Immature natural killer cell (primary cell): ENCODE results near the gene COPG1. TPM values are rescaled to one million over a fixed set of nuclear protein-coding genes. Genes with fewer than 3 reads are reported as not detected.

ENCODE experiments used
- DNase-seq, 3 donors: peaks; one replicate each; pipeline ENCODE4 v3.0.0; 2022; ENCODE audit warnings: mixed read lengths in 1 of 3
- H3K27ac Mint-ChIP-seq, 6 donors: one replicate each; pipeline ENCODE4 v1.8.0; 2020; ENCODE audit warnings: mixed read lengths in 6 of 6, mild to moderate bottlenecking in 5 of 6, inconsistent platforms in 4 of 6, moderate library complexity in 3 of 6
- H3K27me3 Mint-ChIP-seq, 3 donors: one replicate each; pipeline ENCODE4 v1.8.0; 2020 to 2021; ENCODE audit warnings: low read depth in 3 of 3, mild to moderate bottlenecking in 3 of 3, mixed read lengths in 3 of 3, moderate library complexity in 3 of 3, inconsistent platforms in 1 of 3
- H3K36me3 Mint-ChIP-seq, 3 donors: one replicate each; pipeline ENCODE4 v1.8.0; 2020; ENCODE audit warnings: mixed read lengths in 3 of 3, inconsistent platforms in 2 of 3, mild to moderate bottlenecking in 2 of 3
- H3K4me1 Mint-ChIP-seq, 2 donors: one replicate each; pipeline ENCODE4 v1.8.0; 2020; ENCODE audit warnings: inconsistent platforms in 2 of 2, mild to moderate bottlenecking in 2 of 2, mixed read lengths in 2 of 2, moderate library complexity in 1 of 2
- H3K4me3 Mint-ChIP-seq, 5 donors: one replicate each; pipeline ENCODE4 v1.8.0; 2020; ENCODE audit warnings: mild to moderate bottlenecking in 5 of 5, mixed read lengths in 5 of 5, inconsistent platforms in 3 of 5, moderate library complexity in 3 of 5
- H3K9me3 Mint-ChIP-seq, 6 donors: one replicate each; pipeline ENCODE4 v1.8.0; 2020; ENCODE audit warnings: mild to moderate bottlenecking in 6 of 6, mixed read lengths in 6 of 6, inconsistent platforms in 4 of 6, moderate library complexity in 3 of 6
- polyA plus RNA-seq, 3 donors: library from polyadenylated mRNA; unstranded; fragments of 300-500 nt; fragmentation: Illumina TruSeq; gene quantifications; one replicate each; pipeline ENCODE4 v1.2.3, GENCODE V29; 2021

Gene COPG1
- polyA plus RNA-seq, 3 donors from 2014 or later, result 35.2 to 139 (median 64.6) TPM

DNA sequence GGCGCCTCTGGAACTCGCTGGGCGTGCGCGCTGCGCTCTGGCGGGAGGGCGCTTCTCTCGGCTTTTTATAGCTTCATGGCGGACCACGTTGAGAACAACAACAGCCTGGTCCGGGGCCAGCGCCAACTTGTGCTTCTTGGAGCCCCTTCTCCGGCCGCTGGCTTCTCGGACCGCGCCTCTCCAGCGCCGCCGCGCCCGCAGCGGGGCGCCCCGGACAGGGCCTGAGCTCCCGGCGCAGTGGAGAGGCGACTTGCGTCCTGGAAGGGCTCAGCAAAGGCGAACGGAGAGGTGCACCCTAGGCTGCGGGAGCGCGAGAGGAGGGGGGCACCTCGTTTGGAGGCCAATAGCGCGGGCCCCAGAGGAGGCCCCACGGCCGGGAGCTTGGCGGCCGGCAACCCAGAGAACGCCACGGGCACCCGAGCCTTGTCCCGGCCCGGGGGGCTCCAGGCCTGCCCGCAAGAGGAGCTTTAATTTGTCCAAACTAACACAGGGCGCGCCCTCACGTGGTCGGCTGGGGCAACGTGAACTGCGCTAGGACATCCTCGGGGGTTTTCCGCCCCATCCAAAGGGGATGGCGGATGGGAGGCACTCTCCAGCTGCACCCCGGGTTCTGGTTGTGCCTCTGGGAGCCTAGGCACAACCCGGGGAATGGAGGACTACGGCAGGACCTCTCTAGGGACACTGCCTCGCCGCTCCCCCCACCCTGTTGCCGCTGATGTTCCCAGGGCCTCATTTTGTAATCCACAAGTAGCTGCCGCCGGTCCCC is 67.0 kb downstream of the COPG1 start:
- Mint-ChIP-seq H3K27ac (peak overlapping the region in 3 of 6 donors; percentile 21 to 71 (median 66)), H3K4me1 (peaks cover 30 to 34% of the 10 kb centered on the region in 2 donors), H3K27me3 (peaks cover 2 to 10% (median 3%) of the 10 kb centered on the region in 3 donors), H3K36me3 (no peaks in the 10 kb centered on the region), H3K9me3 (no peaks in the 10 kb centered on the region), H3K4me3 (peak overlapping the region; percentile 78 to 92 (median 80))
- peak; percentile 63 to 79 (median 66) for DNase-seq

- Mint-ChIP-seq H3K36me3 (no peaks in the 10 kb centered on the region), H3K9me3 (no peaks in the 10 kb centered on the region), H3K4me1 (peaks cover 24 to 26% of the 10 kb centered on the region in 2 donors), H3K27me3 (peaks cover 2 to 10% (median 3%) of the 10 kb centered on the region in 3 donors), H3K4me3 (peak overlapping the region; percentile 26 to 79 (median 57)), H3K27ac (peak overlapping the region in 1 of 6 donors; percentile 27)
- DNase-seq, result no peak
These were observed 67.8 kb downstream of the COPG1 start for GRCh38 chr3:129317014-129317771.

GRCh38 chr3:129317848-129318247 is 68.4 kb downstream of the COPG1 start:
- H3K27ac Mint-ChIP-seq, result peak overlapping the region in 1 of 6 donors; percentile 27
- no peaks in the 10 kb centered on the region for H3K36me3 Mint-ChIP-seq
- peaks cover 17 to 20% of the 10 kb centered on the region in 2 donors for H3K4me1 Mint-ChIP-seq
- peaks cover 2 to 9% (median 3%) of the 10 kb centered on the region in 3 donors for H3K27me3 Mint-ChIP-seq
- H3K9me3 Mint-ChIP-seq, result no peaks in the 10 kb centered on the region
- no peak for DNase-seq
- peak overlapping the region in 1 of 5 donors; percentile 49 for H3K4me3 Mint-ChIP-seq

GRCh38 chr3:129318921-129319320 is 69.5 kb downstream of the COPG1 start:
- H3K27me3 Mint-ChIP-seq, result peaks cover 2 to 5% (median 3%) of the 10 kb centered on the region in 3 donors
- no peak overlapping the region for H3K27ac Mint-ChIP-seq
- H3K4me1 Mint-ChIP-seq, result peaks cover 8 to 10% of the 10 kb centered on the region in 2 donors
- H3K4me3 Mint-ChIP-seq, result no peak overlapping the region
- no peaks in the 10 kb centered on the region for H3K36me3 Mint-ChIP-seq
- no peaks in the 10 kb centered on the region for H3K9me3 Mint-ChIP-seq
- DNase-seq, result no peak

- Mint-ChIP-seq H3K27me3 (peaks cover 2 to 3% (median 3%) of the 10 kb centered on the region in 3 donors), H3K4me1 (peaks cover 0 to 5% of the 10 kb centered on the region in 2 donors), H3K27ac (no peak overlapping the region), H3K36me3 (no peaks in the 10 kb centered on the region), H3K9me3 (no peaks in the 10 kb centered on the region), H3K4me3 (no peak overlapping the region)
- DNase-seq, result no peak
These were observed 70.9 kb downstream of the COPG1 start for GRCh38 chr3:129320261-129320660.

DNA sequence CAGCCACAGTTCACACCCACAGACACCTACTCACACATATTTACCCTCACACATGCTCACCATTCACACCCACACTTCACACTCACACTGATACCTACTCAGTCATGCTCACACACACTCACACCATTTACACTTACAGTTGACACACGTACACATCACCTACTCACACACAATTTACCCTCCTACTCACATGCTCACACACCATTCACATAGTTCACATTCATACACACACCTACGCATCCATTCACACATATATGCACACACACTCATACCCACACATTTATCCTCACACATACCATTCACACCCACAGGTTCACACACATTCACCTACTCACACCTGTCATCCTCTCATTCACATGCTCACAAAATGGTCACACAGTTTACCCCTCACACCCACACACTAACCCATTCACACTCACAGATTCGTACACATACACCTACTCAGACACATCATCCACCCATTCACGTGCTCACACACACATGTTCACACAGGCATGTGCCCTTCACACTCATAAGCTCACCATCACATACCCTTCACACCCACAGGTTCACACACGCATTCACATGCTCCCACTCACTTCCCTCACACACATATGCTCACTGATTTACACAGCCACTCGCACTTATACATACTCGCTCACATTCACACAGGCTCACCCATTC is 71.5 kb downstream of the COPG1 start:
- Mint-ChIP-seq H3K27me3 (peaks cover 2% of the 10 kb centered on the region in 3 donors), H3K36me3 (no peaks in the 10 kb centered on the region), H3K27ac (no peak overlapping the region), H3K9me3 (no peaks in the 10 kb centered on the region), H3K4me1 (peaks cover 0 to 5% of the 10 kb centered on the region in 2 donors), H3K4me3 (no peak overlapping the region)
- no peak for DNase-seq

DNA sequence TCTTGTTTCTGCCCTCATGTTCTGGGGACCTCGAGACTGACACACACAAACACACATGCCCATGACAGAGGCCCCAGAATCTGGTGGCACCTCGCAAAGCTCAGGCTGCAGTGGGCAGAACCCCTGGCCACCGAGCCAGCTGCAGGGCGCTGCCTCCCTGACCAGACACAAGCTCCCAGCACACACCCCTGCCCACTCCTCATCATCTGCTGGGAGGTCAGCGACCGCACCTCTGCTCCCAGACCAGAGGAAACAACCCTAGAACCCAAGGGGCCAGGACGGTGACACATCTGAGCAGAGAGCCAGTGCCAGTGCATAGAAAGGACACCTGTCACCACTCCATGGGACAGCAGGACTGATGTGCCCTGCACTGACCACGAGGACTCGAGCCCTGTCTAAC is 72.5 kb downstream of the COPG1 start:
- DNase-seq, result no peak
- Mint-ChIP-seq H3K4me1 (peaks cover 0 to 3% of the 10 kb centered on the region in 2 donors), H3K36me3 (no peaks in the 10 kb centered on the region), H3K27ac (no peak overlapping the region), H3K4me3 (no peak overlapping the region), H3K27me3 (peaks cover 0 to 2% (median 0%) of the 10 kb centered on the region in 3 donors), H3K9me3 (no peaks in the 10 kb centered on the region)

DNA sequence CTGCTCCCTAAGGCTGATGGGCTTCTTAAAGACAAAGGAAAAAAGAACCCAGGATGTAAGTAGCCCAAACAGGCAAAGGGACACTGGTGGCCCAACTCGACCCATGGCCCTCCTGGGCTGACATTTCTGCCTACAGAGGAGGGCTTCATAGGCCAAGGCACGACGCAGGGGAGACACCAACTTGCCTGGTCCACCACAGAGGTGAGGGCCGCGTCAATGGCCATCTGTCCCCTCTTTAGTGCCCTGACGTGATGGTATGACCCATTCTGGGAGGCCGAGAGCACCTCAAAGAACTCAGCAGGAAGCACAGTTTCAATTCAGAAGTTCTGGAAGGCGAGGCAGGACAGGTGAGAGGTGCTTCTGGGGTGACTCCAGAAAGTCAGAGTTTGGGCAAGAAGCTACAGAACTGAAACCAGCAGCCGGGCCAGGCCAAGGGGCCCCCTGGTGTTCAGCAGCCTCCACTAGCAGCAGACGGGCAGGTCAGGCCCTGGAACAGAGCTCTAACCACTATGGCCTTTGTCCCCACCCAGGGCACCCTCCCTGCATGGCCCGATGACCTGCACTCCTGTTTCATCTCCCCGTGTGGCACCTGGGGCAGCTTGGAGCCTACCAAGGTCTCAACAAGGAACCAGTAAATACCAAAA is 74.4 kb downstream of the COPG1 start:
- Mint-ChIP-seq H3K36me3 (no peaks in the 10 kb centered on the region), H3K4me1 (no peaks in the 10 kb centered on the region), H3K4me3 (no peak overlapping the region), H3K9me3 (no peaks in the 10 kb centered on the region), H3K27ac (no peak overlapping the region), H3K27me3 (no peaks in the 10 kb centered on the region)
- no peak for DNase-seq

GRCh38 chr3:129324855-129325254 is 75.4 kb downstream of the COPG1 start:
- Mint-ChIP-seq H3K4me1 (no peaks in the 10 kb centered on the region), H3K27me3 (no peaks in the 10 kb centered on the region), H3K9me3 (no peaks in the 10 kb centered on the region), H3K27ac (no peak overlapping the region), H3K36me3 (no peaks in the 10 kb centered on the region), H3K4me3 (no peak overlapping the region)
- no peak for DNase-seq

GRCh38 chr3:129325383-129325782 is 76.0 kb downstream of the COPG1 start:
- Mint-ChIP-seq H3K27ac (no peak overlapping the region), H3K4me3 (no peak overlapping the region), H3K9me3 (no peaks in the 10 kb centered on the region), H3K4me1 (no peaks in the 10 kb centered on the region), H3K36me3 (no peaks in the 10 kb centered on the region), H3K27me3 (no peaks in the 10 kb centered on the region)
- DNase-seq, result no peak

DNA sequence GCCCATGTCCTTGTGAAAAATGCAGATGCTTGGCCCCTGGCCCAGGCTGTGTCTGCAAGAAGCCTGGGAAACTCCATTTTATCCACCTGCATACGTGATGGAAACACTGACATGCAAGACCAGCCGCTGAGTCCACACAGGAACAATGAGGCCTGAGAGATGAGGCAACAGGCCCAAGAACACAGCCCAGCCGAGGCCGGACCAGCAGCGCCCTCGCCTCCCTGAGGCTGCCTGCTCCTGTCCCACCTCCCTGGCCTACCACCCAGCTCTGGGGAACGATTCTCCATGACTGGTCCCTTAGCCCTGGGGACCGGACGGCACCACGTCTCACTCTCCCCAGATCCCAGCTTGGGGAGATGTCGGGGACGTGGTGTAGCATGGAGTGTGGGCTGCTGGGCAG is 76.7 kb downstream of the COPG1 start:
- Mint-ChIP-seq H3K4me1 (no peaks in the 10 kb centered on the region), H3K27ac (no peak overlapping the region), H3K27me3 (peaks cover 0 to 1% (median 0%) of the 10 kb centered on the region in 3 donors), H3K36me3 (no peaks in the 10 kb centered on the region), H3K4me3 (no peak overlapping the region), H3K9me3 (no peaks in the 10 kb centered on the region)
- DNase-seq, result no peak

DNA sequence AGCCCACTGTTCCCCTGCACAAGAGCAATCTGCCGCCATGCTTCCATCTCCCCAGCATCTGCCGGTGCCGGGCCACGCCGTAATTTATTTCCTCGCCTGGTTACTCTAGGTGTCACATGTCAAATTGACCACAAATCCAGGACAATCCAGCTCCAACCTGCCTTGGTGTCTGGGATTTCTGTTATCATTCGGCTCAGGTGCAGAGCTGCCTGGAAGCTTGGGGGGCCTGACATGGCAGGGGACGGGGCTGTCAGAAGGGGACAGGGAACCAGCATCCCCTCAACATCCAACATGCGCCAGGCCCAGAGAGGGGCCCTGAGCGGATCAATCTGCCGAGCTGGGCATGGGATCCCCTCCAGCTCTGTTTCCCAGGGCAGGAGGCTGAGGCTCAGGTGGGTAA is 77.2 kb downstream of the COPG1 start:
- Mint-ChIP-seq H3K4me3 (no peak overlapping the region), H3K27me3 (peaks cover 0 to 1% (median 1%) of the 10 kb centered on the region in 3 donors), H3K9me3 (no peaks in the 10 kb centered on the region), H3K36me3 (no peaks in the 10 kb centered on the region), H3K27ac (no peak overlapping the region), H3K4me1 (no peaks in the 10 kb centered on the region)
- no peak for DNase-seq
